DLD1 (cell line): Measurements from ENCODE around the gene EIF3B.
"Not testable (repeated sequence)": the region's sequence is repeated elsewhere in the genome, so short reads cannot be mapped to it uniquely, and the experiment has no call there.

Experiments used
- in situ Hi-C: cut with HindIII; loops from 2 replicates; pipeline ENCODE4 v1.10.0; 2017; ENCODE audit warnings: low sequenced_read_pairs

EIF3B gene

GRCh38 chr7:2354186-2354938 is at the start of gene EIF3B:
TSS of gene EIF3B (plus strand) at chr7:2354827. CDS start at chr7:2354922, 95 bp downstream.
- in situ Hi-C loops, result no loop called here

- in situ Hi-C loops, result not testable (repeated sequence)
Observed at GRCh38 chr7:2305258-2305657, 49.4 kb upstream of the EIF3B start.

- in situ Hi-C loops, result no loop called here
Observed at GRCh38 chr7:2306688-2307087, 47.9 kb upstream of the EIF3B start.

- in situ Hi-C loops, result no loop called here
Observed at GRCh38 chr7:2307690-2308107, 46.9 kb upstream of the EIF3B start.

GRCh38 chr7:2309889-2310331 is 44.7 kb upstream of the EIF3B start:
- in situ Hi-C loops, result no loop called here

GRCh38 chr7:2312267-2312929 is 42.2 kb upstream of the EIF3B start:
- in situ Hi-C loops, result no loop called here

GRCh38 chr7:2313450-2314208 is 41.0 kb upstream of the EIF3B start:
- in situ Hi-C loops, result no loop called here

GRCh38 chr7:2314209-2314955 is 40.2 kb upstream of the EIF3B start, which contains the start of gene SNX8:
TSS of gene SNX8 (minus strand) at chr7:2314441. CDS start at chr7:2314421, 20 bp downstream.
- in situ Hi-C loops, result no loop called here

- in situ Hi-C loops, result not testable (repeated sequence)
Observed at GRCh38 chr7:2314956-2315530, 39.6 kb upstream of the EIF3B start.

GRCh38 chr7:2315787-2316186 is 38.8 kb upstream of the EIF3B start:
- in situ Hi-C loops, result no loop called here

- in situ Hi-C loops, result no loop called here
Observed at GRCh38 chr7:2316578-2316977, 38.0 kb upstream of the EIF3B start.

GRCh38 chr7:2317556-2318293 is 36.9 kb upstream of the EIF3B start:
- in situ Hi-C loops, result no loop called here

- in situ Hi-C loops, result no loop called here
Observed at GRCh38 chr7:2321020-2321419, 33.6 kb upstream of the EIF3B start.

- in situ Hi-C loops, result no loop called here
Observed at GRCh38 chr7:2325162-2325561, 29.5 kb upstream of the EIF3B start.

- in situ Hi-C loops, result no loop called here
Observed at GRCh38 chr7:2326951-2327350, 27.7 kb upstream of the EIF3B start.

GRCh38 chr7:2330493-2330892 is 24.1 kb upstream of the EIF3B start:
- in situ Hi-C loops, result no loop called here

- in situ Hi-C loops, result no loop called here
Observed at GRCh38 chr7:2331707-2332106, 22.9 kb upstream of the EIF3B start.

GRCh38 chr7:2332606-2333231 is 21.9 kb upstream of the EIF3B start:
- in situ Hi-C loops, result not testable (repeated sequence)

GRCh38 chr7:2336626-2337299 is 17.9 kb upstream of the EIF3B start:
- in situ Hi-C loops, result no loop called here
